ENCODE data around the gene ADD1. TPM values are rescaled to one million over a fixed set of nuclear protein-coding genes. Genes with fewer than 3 reads are reported as not detected.
"Not testable (repeated sequence)": the region's sequence is repeated elsewhere in the genome, so short reads cannot be mapped to it uniquely, and the experiment has no call there.

The ADD1 gene
- total RNA-seq, 2 experiments from 2014 or later = 252 to 255 TPM

GRCh38 chr4:2958446-2958845 is 114.8 kb downstream of the ADD1 start:
- CTCF ChIA-PET = no interaction called here
- no peak overlapping the region for H3K4me3 Mint-ChIP-seq
- POLR2A ChIA-PET = no interaction called here
- H3K36me3 Mint-ChIP-seq (ENCODE audit: low read depth) = peaks cover 59% of the 10 kb centered on the region
- ATAC-seq (no peak), DNase-seq (no peak)
- H3K27ac Mint-ChIP-seq = no peak overlapping the region
- no peaks in the 10 kb centered on the region for H3K27me3 Mint-ChIP-seq (ENCODE audit: low read depth)
- peaks cover 65% of the 10 kb centered on the region for H3K4me1 Mint-ChIP-seq (ENCODE audit: low read depth)
- H3K9me3 Mint-ChIP-seq (ENCODE audit: insufficient read depth) = no peaks in the 10 kb centered on the region

- POLR2A ChIA-PET; ATAC-seq; CTCF ChIA-PET; DNase-seq; H3K9me3 Mint-ChIP-seq (ENCODE audit: insufficient read depth); H3K27me3 Mint-ChIP-seq (ENCODE audit: low read depth); H3K27ac Mint-ChIP-seq; H3K4me3 Mint-ChIP-seq: not testable (repeated sequence)
- Mint-ChIP-seq H3K36me3 (ENCODE audit: low read depth) (peaks cover 45% of the 10 kb centered on the region), H3K4me1 (ENCODE audit: low read depth) (peaks cover 61% of the 10 kb centered on the region)
These were observed 116.8 kb downstream of the ADD1 start for GRCh38 chr4:2960450-2960849.

- peak overlapping the region; percentile 66 for H3K27ac Mint-ChIP-seq
- no peaks in the 10 kb centered on the region for H3K9me3 Mint-ChIP-seq (ENCODE audit: insufficient read depth)
- no peaks in the 10 kb centered on the region for H3K27me3 Mint-ChIP-seq (ENCODE audit: low read depth)
- peak; percentile 28 for ATAC-seq
- peak; percentile 54 for DNase-seq
- H3K4me3 Mint-ChIP-seq = peak overlapping the region; percentile 74
- CTCF ChIA-PET = interaction anchor here (1.1 to 3.2 kb wide), 6 partner anchors 8 to 199 kb away, joined by 3 to 22 read pairs (median 5); no protein-coding TSS in a partner anchor
- POLR2A ChIA-PET = interaction anchor here (3.0 kb wide), 1 partner anchor 26 kb away, joined by 18 read pairs; no protein-coding TSS in a partner anchor
- H3K36me3 Mint-ChIP-seq (ENCODE audit: low read depth) = peaks cover 35% of the 10 kb centered on the region
- H3K4me1 Mint-ChIP-seq (ENCODE audit: low read depth) = peaks cover 51% of the 10 kb centered on the region
These were observed 117.8 kb downstream of the ADD1 start for GRCh38 chr4:2961421-2961810.

- CTCF ChIA-PET = interaction anchor here (0.9 to 3.2 kb wide), 9 partner anchors 8 to 199 kb away, joined by 3 to 22 read pairs (median 5); no protein-coding TSS in a partner anchor
- DNase-seq (peak; percentile 67), ATAC-seq (peak; percentile 45)
- peaks cover 30% of the 10 kb centered on the region for H3K36me3 Mint-ChIP-seq (ENCODE audit: low read depth)
- H3K27ac Mint-ChIP-seq = peak overlapping the region; percentile 66
- H3K4me3 Mint-ChIP-seq = peak overlapping the region; percentile 74
- POLR2A ChIA-PET = interaction anchor here (0.8 to 3.0 kb wide), 2 partner anchors 10 to 26 kb away, joined by 3 to 18 read pairs; no protein-coding TSS in a partner anchor
- no peaks in the 10 kb centered on the region for H3K27me3 Mint-ChIP-seq (ENCODE audit: low read depth)
- no peaks in the 10 kb centered on the region for H3K9me3 Mint-ChIP-seq (ENCODE audit: insufficient read depth)
- H3K4me1 Mint-ChIP-seq (ENCODE audit: low read depth) = peaks cover 47% of the 10 kb centered on the region
These were observed 118.3 kb downstream of the ADD1 start for GRCh38 chr4:2961811-2962441.

- peak; percentile 29 for ATAC-seq
- H3K27me3 Mint-ChIP-seq (ENCODE audit: low read depth) = no peaks in the 10 kb centered on the region
- peak overlapping the region; percentile 74 for H3K4me3 Mint-ChIP-seq
- ChIA-PET POLR2A (interaction anchor here (0.5 to 3.0 kb wide), 7 partner anchors 11 to 392 kb away, joined by 3 to 18 read pairs (median 4); partner anchors contain the start of genes HTT and HTT-AS), CTCF (interaction anchor here (0.9 to 4.6 kb wide), 9 partner anchors 9 to 200 kb away, joined by 3 to 41 read pairs (median 6); no protein-coding TSS in a partner anchor)
- H3K36me3 Mint-ChIP-seq (ENCODE audit: low read depth) = peaks cover 23% of the 10 kb centered on the region
- no peaks in the 10 kb centered on the region for H3K9me3 Mint-ChIP-seq (ENCODE audit: insufficient read depth)
- DNase-seq = no peak
- H3K4me1 Mint-ChIP-seq (ENCODE audit: low read depth) = peaks cover 44% of the 10 kb centered on the region
- peak overlapping the region; percentile 95 for H3K27ac Mint-ChIP-seq
These were observed 119.0 kb downstream of the ADD1 start for GRCh38 chr4:2962614-2963174.

GRCh38 chr4:2963175-2963965 is 119.7 kb downstream of the ADD1 start, which contains the start of the genes GRK4 and NOP14:
TSS of gene GRK4 (plus strand) at chr4:2963571. CDS start at chr4:2964071, 500 bp downstream.
TSS of gene NOP14 (minus strand) at chr4:2963406. CDS start at chr4:2963319, 87 bp downstream.
- ChIA-PET POLR2A (interaction anchor here (0.5 to 3.0 kb wide), 12 partner anchors 9 to 1381 kb away, joined by 3 to 18 read pairs (median 3); partner anchors contain the start of genes HTT, HTT-AS and TNIP2), CTCF (interaction anchor here (0.8 to 4.6 kb wide), 7 partner anchors 10 to 201 kb away, joined by 3 to 41 read pairs (median 12); no protein-coding TSS in a partner anchor)
- ATAC-seq = peak; percentile 83
- H3K36me3 Mint-ChIP-seq (ENCODE audit: low read depth) = peaks cover 16% of the 10 kb centered on the region
- H3K4me1 Mint-ChIP-seq (ENCODE audit: low read depth) = peaks cover 38% of the 10 kb centered on the region
- peak within 1 kb of the TSS; percentile 95 for H3K27ac Mint-ChIP-seq
- H3K9me3 Mint-ChIP-seq (ENCODE audit: insufficient read depth) = no peaks in the 10 kb centered on the region
- no peaks in the 10 kb centered on the region for H3K27me3 Mint-ChIP-seq (ENCODE audit: low read depth)
- peak; percentile 99 for DNase-seq
- H3K4me3 Mint-ChIP-seq = peak within 1 kb of the TSS; percentile 74

GRCh38 chr4:2963966-2964471 is 120.4 kb downstream of the ADD1 start:
- no peaks in the 10 kb centered on the region for H3K27me3 Mint-ChIP-seq (ENCODE audit: low read depth)
- H3K27ac Mint-ChIP-seq = peak overlapping the region; percentile 74
- ATAC-seq = peak; percentile 25
- peaks cover 9% of the 10 kb centered on the region for H3K36me3 Mint-ChIP-seq (ENCODE audit: low read depth)
- H3K4me1 Mint-ChIP-seq (ENCODE audit: low read depth) = peaks cover 32% of the 10 kb centered on the region
- H3K4me3 Mint-ChIP-seq = peak overlapping the region; percentile 74
- DNase-seq = peak; percentile 61
- ChIA-PET POLR2A (interaction anchor here (0.5 to 3.0 kb wide), 9 partner anchors 10 to 1381 kb away, joined by 3 to 18 read pairs (median 3); partner anchors contain the start of genes HTT, HTT-AS and TNIP2), CTCF (interaction anchor here (0.8 to 4.6 kb wide), 5 partner anchors 10 to 201 kb away, joined by 3 to 41 read pairs (median 17); no protein-coding TSS in a partner anchor)
- H3K9me3 Mint-ChIP-seq (ENCODE audit: insufficient read depth) = no peaks in the 10 kb centered on the region

- Mint-ChIP-seq H3K4me3 (peak overlapping the region; percentile 74), H3K27me3 (ENCODE audit: low read depth) (no peaks in the 10 kb centered on the region), H3K9me3 (ENCODE audit: insufficient read depth) (no peaks in the 10 kb centered on the region), H3K4me1 (ENCODE audit: low read depth) (peaks cover 26% of the 10 kb centered on the region), H3K36me3 (ENCODE audit: low read depth) (peaks cover 5% of the 10 kb centered on the region), H3K27ac (no peak overlapping the region)
- ATAC-seq (no peak), DNase-seq (no peak)
- POLR2A ChIA-PET = no interaction called here
- CTCF ChIA-PET = interaction anchor here (0.7 to 4.6 kb wide), 3 partner anchors 12 to 73 kb away, joined by 3 to 41 read pairs (median 12); no protein-coding TSS in a partner anchor
These were observed 121.1 kb downstream of the ADD1 start for GRCh38 chr4:2964706-2965258.

- ATAC-seq (no peak), DNase-seq (no peak)
- CTCF ChIA-PET = interaction anchor here (0.7 to 4.6 kb wide), 4 partner anchors 11 to 73 kb away, joined by 3 to 41 read pairs (median 8); no protein-coding TSS in a partner anchor
- H3K4me3 Mint-ChIP-seq = no peak overlapping the region
- POLR2A ChIA-PET = interaction anchor here (1.3 kb wide), 1 partner anchor 496 kb away, joined by 3 read pairs; the partner anchor contains the start of gene RNF4
- H3K9me3 Mint-ChIP-seq (ENCODE audit: insufficient read depth) = no peaks in the 10 kb centered on the region
- no peak overlapping the region for H3K27ac Mint-ChIP-seq
- H3K4me1 Mint-ChIP-seq (ENCODE audit: low read depth) = peaks cover 23% of the 10 kb centered on the region
- H3K36me3 Mint-ChIP-seq (ENCODE audit: low read depth) = peaks cover 5% of the 10 kb centered on the region
- no peaks in the 10 kb centered on the region for H3K27me3 Mint-ChIP-seq (ENCODE audit: low read depth)
These were observed 121.6 kb downstream of the ADD1 start for GRCh38 chr4:2965262-2965661.

GRCh38 chr4:2968381-2968780 is 124.7 kb downstream of the ADD1 start:
- Mint-ChIP-seq H3K4me1 (ENCODE audit: low read depth) (peaks cover 11% of the 10 kb centered on the region), H3K27me3 (ENCODE audit: low read depth) (no peaks in the 10 kb centered on the region), H3K9me3 (ENCODE audit: insufficient read depth) (no peaks in the 10 kb centered on the region), H3K4me3 (no peak overlapping the region), H3K36me3 (ENCODE audit: low read depth) (no peaks in the 10 kb centered on the region), H3K27ac (no peak overlapping the region)
- POLR2A ChIA-PET = no interaction called here
- CTCF ChIA-PET = interaction anchor here (2.2 kb wide), 1 partner anchor 10 kb away, joined by 9 read pairs; no protein-coding TSS in a partner anchor
- DNase-seq (no peak), ATAC-seq (no peak)
